ENCODE results near the gene PPFIBP1.

Gene PPFIBP1

GRCh38 chr12:27523642-27524493 is at the start of gene PPFIBP1:
PPFIBP1 (plus strand) TSS chr12:27524206; CDS start chr12:27633397, 109,191 bp downstream.
- DNase-seq = peak; percentile 99

- no peak for DNase-seq
These were observed 49.7 kb upstream of the PPFIBP1 start for GRCh38 chr12:27474344-27474743.

GRCh38 chr12:27477049-27477448 is 47.0 kb upstream of the PPFIBP1 start:
- DNase-seq = no peak

GRCh38 chr12:27478949-27479348 is 45.1 kb upstream of the PPFIBP1 start:
- no peak for DNase-seq

- no peak for DNase-seq
These were observed 44.0 kb upstream of the PPFIBP1 start for GRCh38 chr12:27480016-27480415.

- no peak for DNase-seq
These were observed 37.0 kb upstream of the PPFIBP1 start for GRCh38 chr12:27486961-27487360.

GRCh38 chr12:27488479-27488878 is 35.5 kb upstream of the PPFIBP1 start:
- DNase-seq = no peak

- no peak for DNase-seq
These were observed 32.8 kb upstream of the PPFIBP1 start for GRCh38 chr12:27491226-27491625.

- DNase-seq = no peak
These were observed 30.6 kb upstream of the PPFIBP1 start for GRCh38 chr12:27493260-27493940.

- no peak for DNase-seq
These were observed 26.6 kb upstream of the PPFIBP1 start for GRCh38 chr12:27497446-27497845.

GRCh38 chr12:27498149-27498548 is 25.9 kb upstream of the PPFIBP1 start:
- DNase-seq = no peak

- DNase-seq = no peak
These were observed 25.2 kb upstream of the PPFIBP1 start for GRCh38 chr12:27498761-27499160.

GRCh38 chr12:27499377-27499776 is 24.6 kb upstream of the PPFIBP1 start:
- no peak for DNase-seq

GRCh38 chr12:27500546-27500945 is 23.5 kb upstream of the PPFIBP1 start:
- DNase-seq = no peak

- no peak for DNase-seq
These were observed 22.0 kb upstream of the PPFIBP1 start for GRCh38 chr12:27502021-27502435.

GRCh38 chr12:27504507-27504906 is 19.5 kb upstream of the PPFIBP1 start:
- no peak for DNase-seq

- DNase-seq = no peak
These were observed 18.9 kb upstream of the PPFIBP1 start for GRCh38 chr12:27505109-27505508.

GRCh38 chr12:27505761-27506160 is 18.2 kb upstream of the PPFIBP1 start:
- no peak for DNase-seq

GRCh38 chr12:27506645-27507189 is 17.3 kb upstream of the PPFIBP1 start:
- DNase-seq = no peak

- no peak for DNase-seq
These were observed 15.1 kb upstream of the PPFIBP1 start for GRCh38 chr12:27508736-27509431.

- DNase-seq = no peak
These were observed 12.8 kb upstream of the PPFIBP1 start for GRCh38 chr12:27511031-27511722.

- DNase-seq = no peak
These were observed 12.3 kb upstream of the PPFIBP1 start for GRCh38 chr12:27511723-27512045.

Measured in activated CD4-positive, alpha-beta T cell treated with anti-CD3 and anti-CD28 coated beads, Interleukin-2, amount 50 U/mL, for 1 hour (primary cell).